ENCODE measurements around the gene BCAS3.
"Not testable (repeated sequence)": the region's sequence is repeated elsewhere in the genome, so short reads cannot be mapped to it uniquely, and the experiment has no call there.

Gene BCAS3

GRCh38 chr17:60744355-60744966 is 66.8 kb downstream of the BCAS3 start:
- DNase-seq (ENCODE audit: low read depth in 2 of 2) = no peak

DNA sequence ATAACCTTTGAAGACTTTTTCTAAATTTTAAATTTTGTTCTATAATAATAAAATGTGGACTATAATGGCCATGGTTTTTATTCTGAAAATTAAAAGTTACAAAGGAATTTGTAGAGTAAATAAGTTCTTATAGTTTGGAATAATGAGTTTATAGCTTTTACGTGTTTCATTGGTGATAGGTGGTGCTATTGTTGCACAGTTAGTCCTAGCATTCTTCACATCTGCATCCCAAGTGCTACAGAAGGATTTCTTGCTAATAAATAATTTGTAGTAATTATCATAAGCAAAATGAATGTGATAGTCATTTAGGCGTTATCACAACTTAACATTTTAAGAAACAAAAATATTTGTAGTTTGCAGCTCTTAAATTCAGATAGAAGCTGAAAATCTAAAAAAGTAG is 67.9 kb downstream of the BCAS3 start:
- DNase-seq (ENCODE audit: low read depth in 2 of 2) = no peak

DNA sequence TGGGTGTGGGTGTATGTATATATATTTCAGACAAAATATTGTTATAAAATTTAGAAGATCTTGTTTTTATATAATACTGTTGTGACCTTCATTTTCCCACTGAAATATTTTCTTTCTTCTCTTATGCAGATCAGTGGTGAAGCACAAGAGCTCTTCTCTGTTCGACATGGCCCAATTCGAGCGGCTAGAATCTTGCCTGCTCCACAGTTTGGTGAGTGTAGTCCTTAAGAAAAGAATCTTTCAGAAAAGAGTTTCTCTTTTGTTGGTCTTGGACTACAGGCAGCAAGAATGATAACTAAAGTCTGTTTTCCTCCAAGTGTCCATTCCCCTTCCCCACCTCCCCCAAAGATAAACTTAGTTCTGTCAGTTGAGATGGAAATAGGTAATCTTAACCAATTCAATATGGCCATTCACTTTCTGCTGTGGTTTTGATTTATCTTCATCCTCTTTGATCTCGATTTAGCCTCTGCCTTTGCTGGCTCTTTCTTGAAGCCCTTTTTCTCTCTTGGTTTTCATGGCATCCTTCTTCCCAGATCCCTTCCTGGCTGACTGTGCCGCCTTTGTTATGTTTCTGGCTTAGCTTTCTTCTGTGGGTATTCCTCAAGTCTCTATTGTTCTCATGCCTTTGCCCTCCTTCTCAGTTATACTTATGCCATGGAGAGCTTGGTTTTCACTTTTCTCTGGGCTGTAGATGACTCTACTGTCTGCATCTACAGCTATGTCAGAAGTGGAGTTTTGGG is 69.6 kb downstream of the BCAS3 start:
- no peak for DNase-seq (ENCODE audit: low read depth in 2 of 2)

DNA sequence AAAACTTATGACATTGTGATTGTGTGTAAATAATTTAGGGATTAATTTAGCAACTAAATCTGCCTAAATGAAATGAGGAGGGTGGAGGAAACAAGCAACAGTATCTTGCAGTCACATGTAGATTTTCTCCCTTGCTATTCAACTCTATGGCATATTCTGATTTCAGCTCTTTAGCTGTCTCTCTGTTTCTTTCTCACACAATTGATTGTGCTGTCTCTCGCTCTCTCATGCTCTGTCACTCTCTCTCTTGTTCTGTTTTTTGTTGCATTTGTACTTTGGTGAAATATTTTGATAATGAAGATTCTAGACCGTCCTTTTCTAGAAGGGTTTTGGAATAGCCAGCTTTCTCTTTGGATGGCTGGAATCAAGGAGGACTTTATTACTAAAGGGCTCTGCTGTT is 70.6 kb downstream of the BCAS3 start:
- DNase-seq (ENCODE audit: low read depth in 2 of 2) = no peak

GRCh38 chr17:60749050-60749449 is 71.4 kb downstream of the BCAS3 start:
- no peak for DNase-seq (ENCODE audit: low read depth in 2 of 2)

- no peak for DNase-seq (ENCODE audit: low read depth in 2 of 2)
These were observed 72.1 kb downstream of the BCAS3 start for GRCh38 chr17:60749708-60750107.

DNA sequence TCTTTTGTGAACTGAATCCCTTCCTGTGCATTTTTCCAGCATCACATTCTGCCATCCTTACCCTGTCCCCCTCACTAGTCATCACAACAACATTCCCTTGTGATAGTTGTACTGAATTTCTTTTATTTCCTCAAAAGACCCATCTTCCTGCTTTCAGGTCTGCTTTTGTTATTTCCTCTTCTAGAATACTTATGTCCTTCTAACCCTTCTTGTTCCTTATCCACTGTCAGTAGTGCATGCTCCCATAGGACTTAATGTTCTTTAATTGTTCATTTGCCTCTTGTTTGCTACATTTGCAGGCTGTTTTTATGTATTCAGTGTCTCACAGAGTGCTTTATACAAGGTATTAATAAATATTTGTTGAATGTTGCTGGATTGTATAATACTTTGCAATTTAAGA is 73.0 kb downstream of the BCAS3 start:
- DNase-seq (ENCODE audit: low read depth in 2 of 2) = no peak

DNA sequence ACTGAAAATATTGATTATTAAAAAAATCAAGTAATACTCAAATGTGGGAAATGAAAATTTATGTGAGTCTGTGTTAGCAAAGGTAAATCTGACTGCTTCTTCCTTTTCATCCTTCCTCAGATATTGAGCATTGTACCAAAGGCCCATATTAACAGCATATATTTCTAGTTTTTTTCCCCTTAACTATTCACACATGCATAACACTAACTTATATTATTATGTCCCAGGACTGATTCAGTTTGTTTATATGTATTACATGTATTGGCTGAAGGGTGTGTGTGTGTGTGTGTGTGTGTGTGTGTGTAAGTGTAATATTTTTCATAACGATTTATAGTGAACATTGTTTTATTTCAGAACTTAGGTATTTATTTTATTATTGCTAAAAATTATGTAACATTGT is 74.2 kb downstream of the BCAS3 start:
- DNase-seq (ENCODE audit: low read depth in 2 of 2) = no peak

DNA sequence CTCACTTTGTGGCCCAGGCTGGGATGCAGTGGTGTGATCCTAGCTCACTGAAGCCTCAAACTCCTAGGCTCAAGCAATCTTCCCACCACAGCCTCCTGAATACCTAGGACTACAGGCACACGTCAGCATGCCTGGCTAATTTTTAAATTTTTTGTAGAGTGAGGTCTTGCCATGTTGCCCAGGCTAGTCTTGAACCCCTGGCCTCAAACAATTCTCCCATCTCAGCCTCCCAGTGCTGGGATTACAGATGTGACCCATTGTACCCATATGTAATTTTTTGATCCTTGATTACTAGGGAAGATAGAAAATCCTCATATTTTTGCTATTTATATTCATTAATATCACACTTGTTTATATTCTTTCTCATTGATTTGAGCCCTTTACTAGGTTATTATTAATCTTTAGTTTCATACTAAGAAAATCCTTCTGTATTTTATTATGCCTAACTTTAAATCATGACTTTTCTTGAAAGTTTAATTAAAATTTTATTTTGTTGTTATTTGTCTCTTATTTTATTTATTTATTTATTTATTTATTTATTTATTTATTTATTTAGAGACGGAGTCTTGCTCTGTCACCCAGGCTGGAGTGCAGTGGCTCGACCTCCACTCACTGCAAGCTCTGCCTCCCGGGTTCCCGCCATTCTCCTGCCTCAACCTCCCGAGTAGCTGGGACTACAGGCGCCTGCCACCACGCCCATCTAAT is 75.4 kb downstream of the BCAS3 start:
- no peak for DNase-seq (ENCODE audit: low read depth in 2 of 2)

- no peak for DNase-seq (ENCODE audit: low read depth in 2 of 2)
These were observed 76.5 kb downstream of the BCAS3 start for GRCh38 chr17:60754057-60754604.

GRCh38 chr17:60756798-60757197 is 79.1 kb downstream of the BCAS3 start:
- not testable (repeated sequence) for DNase-seq (ENCODE audit: low read depth in 2 of 2)

- no peak for DNase-seq (ENCODE audit: low read depth in 2 of 2)
These were observed 79.8 kb downstream of the BCAS3 start for GRCh38 chr17:60757437-60757836.

DNA sequence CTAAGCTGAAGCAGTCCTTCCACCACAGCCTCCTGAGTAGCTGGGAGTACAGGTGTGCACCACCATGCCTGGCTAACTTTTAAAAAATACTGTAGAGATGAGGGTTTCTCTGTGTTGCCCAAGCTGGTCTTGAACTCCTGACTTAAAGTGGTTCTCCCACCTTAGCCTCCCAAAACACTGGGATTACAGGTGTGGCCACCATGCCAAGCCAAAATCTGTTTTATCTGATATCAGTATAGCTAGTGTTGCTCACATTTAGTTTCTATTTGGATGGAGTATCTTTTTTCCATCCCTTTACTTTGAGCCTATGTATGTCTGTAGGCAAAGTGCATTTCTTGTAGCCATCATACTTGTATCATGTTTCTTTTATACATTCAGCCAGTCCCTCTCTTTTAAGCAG is 82.1 kb downstream of the BCAS3 start:
- no peak for DNase-seq (ENCODE audit: low read depth in 2 of 2)

DNA sequence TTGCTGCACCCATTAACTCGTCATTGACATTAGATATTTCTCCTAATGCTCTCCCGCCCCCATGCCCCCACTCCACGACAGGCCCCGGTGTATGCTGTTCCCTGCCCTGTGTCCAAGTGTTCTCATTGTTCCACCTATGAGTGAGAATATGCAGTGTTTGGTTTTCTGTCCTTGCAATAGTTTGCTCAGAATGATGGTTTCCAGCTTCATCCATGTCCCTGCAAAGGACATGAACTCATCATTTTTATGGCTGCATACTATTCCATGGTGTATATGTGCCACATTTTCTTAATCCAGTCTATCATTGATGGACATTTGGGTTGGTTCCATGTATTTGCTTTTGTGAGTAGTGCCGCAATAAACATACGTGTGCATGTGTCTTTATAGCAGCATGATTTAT is 83.7 kb downstream of the BCAS3 start:
- not testable (repeated sequence) for DNase-seq (ENCODE audit: low read depth in 2 of 2)

DNA sequence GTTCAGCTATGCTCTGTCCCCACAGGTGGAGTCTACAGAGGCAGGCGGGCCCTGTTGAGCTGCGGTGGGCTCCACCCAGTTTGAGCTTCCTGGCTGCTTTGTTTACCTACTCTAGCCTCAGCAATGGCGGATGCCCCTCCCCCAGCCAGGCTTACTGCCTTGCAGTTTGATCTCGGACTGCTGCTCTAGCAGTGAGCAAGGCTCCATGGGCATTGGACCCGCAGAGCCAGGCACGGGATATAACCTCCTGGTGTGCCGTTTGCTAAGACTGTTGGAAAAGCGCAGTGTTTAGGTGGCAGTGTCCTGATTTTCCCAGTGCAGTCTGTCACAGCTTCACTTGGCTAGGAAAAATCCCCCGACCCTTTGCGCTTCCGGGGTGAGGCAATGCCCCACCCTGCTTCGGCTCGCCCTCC is 89.1 kb downstream of the BCAS3 start:
- no peak for DNase-seq (ENCODE audit: low read depth in 2 of 2)

DNA sequence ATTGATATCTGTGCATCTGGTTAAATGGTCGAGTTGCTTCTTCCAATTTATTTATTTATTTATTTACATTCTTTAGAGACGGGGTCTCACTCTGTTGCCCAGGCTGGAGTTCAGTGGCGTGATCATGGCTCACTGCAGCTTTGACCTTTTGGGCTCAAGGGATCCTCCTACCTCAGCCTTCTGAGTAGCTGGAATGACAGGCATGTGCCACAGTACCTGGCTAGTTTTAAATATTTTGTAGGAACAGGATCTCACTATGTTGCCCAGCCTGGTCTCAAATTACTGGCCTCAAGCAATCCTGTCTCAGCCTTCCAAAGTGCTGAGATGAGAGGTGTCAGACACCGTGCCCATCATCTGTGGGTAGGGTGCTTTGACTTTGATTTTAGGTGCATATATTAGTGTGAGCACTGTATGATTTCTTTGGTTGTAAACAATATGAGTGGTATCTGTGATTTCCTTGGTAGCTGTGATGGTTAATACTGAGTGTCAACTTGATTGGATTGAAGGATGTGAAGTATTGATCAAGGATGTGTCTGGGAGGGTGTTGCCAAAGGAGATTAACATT is 90.2 kb downstream of the BCAS3 start:
- DNase-seq (ENCODE audit: low read depth in 2 of 2) = no peak

- no peak for DNase-seq (ENCODE audit: low read depth in 2 of 2)
These were observed 91.7 kb downstream of the BCAS3 start for GRCh38 chr17:60769327-60769726.

GRCh38 chr17:60770946-60771422 is 93.3 kb downstream of the BCAS3 start:
- DNase-seq (ENCODE audit: low read depth in 2 of 2) = no peak

GRCh38 chr17:60771621-60772020 is 94.0 kb downstream of the BCAS3 start:
- DNase-seq (ENCODE audit: low read depth in 2 of 2) = not testable (repeated sequence)

- DNase-seq (ENCODE audit: low read depth in 2 of 2) = no peak
These were observed 95.9 kb downstream of the BCAS3 start for GRCh38 chr17:60773552-60773951.

DNA sequence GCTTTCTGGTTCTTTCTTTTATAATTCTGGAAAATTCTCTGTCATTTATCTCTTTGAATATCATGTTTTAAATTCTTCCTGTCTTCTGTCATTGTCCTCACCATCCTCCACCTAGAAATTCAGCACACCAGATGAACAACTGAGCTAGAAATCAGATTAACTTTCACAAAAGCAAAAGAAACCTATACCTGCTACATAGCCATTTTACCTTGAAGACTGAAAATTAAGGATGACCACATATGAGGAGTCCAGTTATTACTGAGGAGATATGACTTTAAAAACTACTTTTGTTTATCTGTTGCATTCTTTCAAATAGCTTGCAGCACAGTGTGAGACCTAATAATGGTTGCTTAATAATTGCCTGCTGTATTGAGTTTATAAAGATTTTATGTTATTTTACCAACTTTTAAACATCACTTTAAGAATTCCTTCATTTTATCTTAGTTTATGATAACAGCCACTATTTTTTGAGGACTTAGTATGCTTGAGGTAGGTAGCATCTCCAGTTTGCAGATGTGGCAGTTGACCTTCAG is 104.3 kb downstream of the BCAS3 start:
- no peak for DNase-seq (ENCODE audit: low read depth in 2 of 2)

GRCh38 chr17:60782742-60783141 is 105.1 kb downstream of the BCAS3 start:
- DNase-seq (ENCODE audit: low read depth in 2 of 2) = no peak
